Right lobe of liver (tissue), 4 donors: ENCODE results near the gene AKT3.

ENCODE experiments used
- CTCF ChIP-seq, 4 donors: fragments of 200-600 bp in 3 of 4; fragments of 450-650 bp in 1 of 4; IDR thresholded peaks; one replicate each; pipeline versions ENCODE4 v1.5.1 to v1.8.0; 2016 to 2022; ENCODE audit warnings: antibody characterized with exemption in 4 of 4, mild to moderate bottlenecking in 2 of 4
- POLR2A ChIP-seq: fragments of 450-650 bp; IDR thresholded peaks from one replicate; pipeline ENCODE4 v1.6.1; 2017; ENCODE audit warnings: antibody characterized with exemption, mild to moderate bottlenecking
- donor health status: DM: no; HTN: no; CAD: no.
- donor health status: DM: no; HTN: no; CAD: no.
- donor health status: DM: no; HTN: yes; CAD: no.

GRCh38 chr1:243563732-243564131 is 286.3 kb downstream of the AKT3 start:
- TF ChIP-seq CTCF (IDR thresholded peaks at IDR 0.05), result no peak
- no peak for TF ChIP-seq POLR2A
